Measurements from ENCODE around the gene RANGAP1.

RANGAP1 gene

GRCh38 chr22:41256254-41257253, 29.4 kb downstream of the RANGAP1 start:
- no peak for DNase-seq

- no peak for DNase-seq
Measured at GRCh38 chr22:41254230-41254629, 31.8 kb downstream of the RANGAP1 start.

GRCh38 chr22:41252365-41252764, 33.6 kb downstream of the RANGAP1 start:
- no peak for DNase-seq

GRCh38 chr22:41250127-41250526, 35.9 kb downstream of the RANGAP1 start:
- DNase-seq = no peak

- DNase-seq = no peak
Measured at GRCh38 chr22:41249442-41249841, 36.5 kb downstream of the RANGAP1 start.

- no peak for DNase-seq
Measured at GRCh38 chr22:41248758-41249157, 37.2 kb downstream of the RANGAP1 start.

GRCh38 chr22:41248314-41248713, 37.7 kb downstream of the RANGAP1 start:
- DNase-seq = no peak

GRCh38 chr22:41247703-41248102, 38.3 kb downstream of the RANGAP1 start:
- DNase-seq = no peak

GRCh38 chr22:41245917-41246499, 40.0 kb downstream of the RANGAP1 start:
- DNase-seq = no peak

GRCh38 chr22:41243361-41243760, 42.6 kb downstream of the RANGAP1 start:
- DNase-seq = no peak

GRCh38 chr22:41242396-41243117, 43.4 kb downstream of the RANGAP1 start:
- no peak for DNase-seq

- no peak for DNase-seq
Measured at GRCh38 chr22:41241133-41241676, 44.8 kb downstream of the RANGAP1 start.

GRCh38 chr22:41240377-41241132, 45.4 kb downstream of the RANGAP1 start, which contains the start of gene CHADL:
CHADL (minus strand) TSS chr22:41240931; CDS start chr22:41240881, 50 bp downstream.
- no peak for DNase-seq

GRCh38 chr22:41239443-41240128, 46.4 kb downstream of the RANGAP1 start:
- DNase-seq = no peak

- DNase-seq = no peak
Measured at GRCh38 chr22:41238570-41239442, 47.2 kb downstream of the RANGAP1 start.

GRCh38 chr22:41237707-41238569, 48.0 kb downstream of the RANGAP1 start:
- DNase-seq = peak; percentile 87

GRCh38 chr22:41237036-41237706, 48.8 kb downstream of the RANGAP1 start:
- no peak for DNase-seq

- no peak for DNase-seq
Measured at GRCh38 chr22:41234815-41235695, 50.9 kb downstream of the RANGAP1 start.
